Panc1 (cell line): ENCODE data around the gene GRHL1.

Experiments
- POLR2AphosphoS5 ChIP-seq: IDR thresholded peaks from 2 replicates; pipeline ENCODE4 v1.6.1; 2012; ENCODE audit warnings: mild to moderate bottlenecking, low read depth, low read length, moderate library complexity
- REST ChIP-seq, 2 experiments: IDR thresholded peaks; 2 replicates each; pipeline ENCODE4 v1.6.1; 2011 to 2012; ENCODE audit warnings: low read depth in 2 of 2, control low read depth in 1 of 2, low read length in 1 of 2, mild to moderate bottlenecking in 1 of 2, moderate library complexity in 1 of 2; ENCODE audit not compliant: insufficient read depth in 1 of 2
- TCF7L2 ChIP-seq: IDR thresholded peaks from 2 replicates; pipeline ENCODE4 v1.6.1; 2011; ENCODE audit warnings: mild to moderate bottlenecking, low read depth, low read length, inconsistent platforms
- TF ChIP-seq, protein P1 (sequence below): fragments of 450-650 bp; IDR thresholded peaks from 2 replicates; pipeline ENCODE4 v1.5.1; 2017; ENCODE audit warnings: mild to moderate bottlenecking

DNA sequence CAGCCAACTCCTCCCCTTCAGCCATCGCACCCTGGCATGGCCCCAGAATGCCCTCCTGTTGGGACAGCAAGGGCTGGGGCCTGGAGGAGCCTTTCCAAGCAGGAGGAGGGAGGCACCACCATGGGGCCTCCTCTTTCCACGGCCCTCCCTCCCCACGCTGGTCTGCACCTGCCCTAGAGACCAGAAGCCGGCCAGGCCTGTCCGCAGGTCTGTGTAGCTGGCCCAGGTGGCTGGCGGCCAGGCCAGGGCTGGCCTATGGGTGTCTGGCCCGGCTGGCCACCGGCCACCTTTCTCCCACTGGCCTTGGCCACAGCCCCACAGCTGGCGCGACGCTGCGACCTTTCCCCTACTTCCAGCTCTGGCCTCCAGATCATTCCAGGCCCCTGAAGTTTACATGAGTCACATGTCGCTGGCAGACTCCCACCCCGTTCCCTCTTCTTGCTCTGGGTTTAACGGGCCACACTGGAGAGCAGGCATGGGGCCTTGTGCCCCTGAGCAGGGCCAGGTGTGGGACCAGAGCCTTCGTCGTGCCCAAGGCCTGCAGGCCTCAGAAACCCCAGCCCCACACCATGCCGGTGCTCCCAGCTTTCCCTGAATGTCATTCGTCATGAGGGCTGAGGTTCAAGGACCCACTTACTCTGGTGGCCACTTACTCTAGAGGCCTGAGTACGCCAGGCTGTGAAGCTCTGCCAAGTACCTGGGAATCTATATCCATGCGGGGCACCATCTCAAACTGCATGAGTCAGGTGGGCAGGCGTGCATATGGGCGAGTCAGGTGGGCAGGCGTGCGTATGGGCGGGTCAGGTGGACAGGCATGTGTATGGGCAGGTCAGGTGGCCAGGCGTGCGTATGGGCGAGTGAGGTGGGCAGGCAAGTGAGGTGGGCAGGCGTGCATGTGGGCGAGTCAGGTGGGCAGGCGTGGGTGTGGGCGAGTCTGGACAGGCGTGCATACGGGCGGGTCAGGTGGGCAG is 58.6 kb downstream of the GRHL1 start:
- TF ChIP-seq, protein P1, sequence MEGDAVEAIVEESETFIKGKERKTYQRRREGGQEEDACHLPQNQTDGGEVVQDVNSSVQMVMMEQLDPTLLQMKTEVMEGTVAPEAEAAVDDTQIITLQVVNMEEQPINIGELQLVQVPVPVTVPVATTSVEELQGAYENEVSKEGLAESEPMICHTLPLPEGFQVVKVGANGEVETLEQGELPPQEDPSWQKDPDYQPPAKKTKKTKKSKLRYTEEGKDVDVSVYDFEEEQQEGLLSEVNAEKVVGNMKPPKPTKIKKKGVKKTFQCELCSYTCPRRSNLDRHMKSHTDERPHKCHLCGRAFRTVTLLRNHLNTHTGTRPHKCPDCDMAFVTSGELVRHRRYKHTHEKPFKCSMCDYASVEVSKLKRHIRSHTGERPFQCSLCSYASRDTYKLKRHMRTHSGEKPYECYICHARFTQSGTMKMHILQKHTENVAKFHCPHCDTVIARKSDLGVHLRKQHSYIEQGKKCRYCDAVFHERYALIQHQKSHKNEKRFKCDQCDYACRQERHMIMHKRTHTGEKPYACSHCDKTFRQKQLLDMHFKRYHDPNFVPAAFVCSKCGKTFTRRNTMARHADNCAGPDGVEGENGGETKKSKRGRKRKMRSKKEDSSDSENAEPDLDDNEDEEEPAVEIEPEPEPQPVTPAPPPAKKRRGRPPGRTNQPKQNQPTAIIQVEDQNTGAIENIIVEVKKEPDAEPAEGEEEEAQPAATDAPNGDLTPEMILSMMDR = no peak
- no peak for TF ChIP-seq REST (IDR thresholded peaks at IDR 0.05; ENCODE audit: insufficient read depth in 1 of 2, low read depth in 2 of 2, low read length in 1 of 2)
- TF ChIP-seq TCF7L2 = no peak
- no peak for TF ChIP-seq POLR2AphosphoS5
